Measurements from ENCODE around the gene ATG14. TPM values are rescaled to one million over a fixed set of nuclear protein-coding genes. Genes with fewer than 3 reads are reported as not detected.

Gene ATG14
- total and polyA plus RNA-seq, 2 experiments from 2014 or later, result 7.3 to 15.2 TPM

DNA sequence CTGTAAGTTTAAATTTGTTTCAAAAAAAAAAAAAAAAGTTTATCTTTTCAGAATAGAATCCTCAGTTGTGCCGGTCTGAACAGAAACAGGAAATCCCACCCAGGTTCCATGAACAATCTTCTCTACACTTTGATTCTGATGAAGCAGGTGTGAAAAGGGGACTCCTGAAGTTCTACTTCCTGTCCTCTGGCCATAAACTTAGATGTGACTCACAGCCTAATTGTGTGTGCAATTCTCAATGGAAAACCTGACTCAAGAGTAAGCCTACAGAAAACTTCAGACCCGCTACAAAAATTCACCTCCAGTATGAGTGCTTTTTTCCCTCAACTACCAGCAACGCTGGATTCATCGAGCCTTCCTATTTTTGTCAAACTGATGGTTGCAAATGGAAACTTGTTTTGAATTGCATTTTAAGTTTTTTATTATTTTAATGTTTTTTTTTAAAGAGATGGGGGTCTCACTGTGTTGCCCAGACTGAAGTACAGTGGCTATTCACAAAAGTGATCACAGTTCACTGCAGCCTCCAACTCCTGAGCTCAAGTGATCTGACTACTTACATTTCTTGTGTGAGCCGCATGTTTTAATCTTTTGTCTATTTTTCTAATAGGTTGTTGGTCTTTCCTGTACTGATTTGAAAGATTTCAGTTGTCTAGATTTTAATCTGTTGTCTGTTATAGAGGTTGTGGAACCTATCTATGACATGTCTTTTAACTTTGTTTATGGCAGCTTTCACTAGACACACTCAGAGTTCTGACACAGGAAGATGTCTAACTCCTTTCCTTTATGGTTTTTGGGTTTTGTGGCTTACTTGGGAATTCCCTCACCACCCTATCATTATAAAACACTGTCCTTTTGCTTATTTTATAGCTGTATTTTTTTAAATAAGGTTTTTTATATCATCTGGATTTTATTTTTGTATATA, 37.6 kb downstream of the ATG14 start:
- no peak overlapping the region for H3K4me3 ChIP-seq
- DNase-seq (ENCODE audit: low spot score) (no peak), ATAC-seq (no peak)
- TF ChIP-seq CREB1 (CRISPR knock-in tag; IDR thresholded peaks at IDR 0.05; ENCODE audit: low read depth), result no peak
- TF ChIP-seq, protein P1, sequence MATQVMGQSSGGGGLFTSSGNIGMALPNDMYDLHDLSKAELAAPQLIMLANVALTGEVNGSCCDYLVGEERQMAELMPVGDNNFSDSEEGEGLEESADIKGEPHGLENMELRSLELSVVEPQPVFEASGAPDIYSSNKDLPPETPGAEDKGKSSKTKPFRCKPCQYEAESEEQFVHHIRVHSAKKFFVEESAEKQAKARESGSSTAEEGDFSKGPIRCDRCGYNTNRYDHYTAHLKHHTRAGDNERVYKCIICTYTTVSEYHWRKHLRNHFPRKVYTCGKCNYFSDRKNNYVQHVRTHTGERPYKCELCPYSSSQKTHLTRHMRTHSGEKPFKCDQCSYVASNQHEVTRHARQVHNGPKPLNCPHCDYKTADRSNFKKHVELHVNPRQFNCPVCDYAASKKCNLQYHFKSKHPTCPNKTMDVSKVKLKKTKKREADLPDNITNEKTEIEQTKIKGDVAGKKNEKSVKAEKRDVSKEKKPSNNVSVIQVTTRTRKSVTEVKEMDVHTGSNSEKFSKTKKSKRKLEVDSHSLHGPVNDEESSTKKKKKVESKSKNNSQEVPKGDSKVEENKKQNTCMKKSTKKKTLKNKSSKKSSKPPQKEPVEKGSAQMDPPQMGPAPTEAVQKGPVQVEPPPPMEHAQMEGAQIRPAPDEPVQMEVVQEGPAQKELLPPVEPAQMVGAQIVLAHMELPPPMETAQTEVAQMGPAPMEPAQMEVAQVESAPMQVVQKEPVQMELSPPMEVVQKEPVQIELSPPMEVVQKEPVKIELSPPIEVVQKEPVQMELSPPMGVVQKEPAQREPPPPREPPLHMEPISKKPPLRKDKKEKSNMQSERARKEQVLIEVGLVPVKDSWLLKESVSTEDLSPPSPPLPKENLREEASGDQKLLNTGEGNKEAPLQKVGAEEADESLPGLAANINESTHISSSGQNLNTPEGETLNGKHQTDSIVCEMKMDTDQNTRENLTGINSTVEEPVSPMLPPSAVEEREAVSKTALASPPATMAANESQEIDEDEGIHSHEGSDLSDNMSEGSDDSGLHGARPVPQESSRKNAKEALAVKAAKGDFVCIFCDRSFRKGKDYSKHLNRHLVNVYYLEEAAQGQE (IDR thresholded peaks at IDR 0.05; ENCODE audit: unreplicated experiment), result no peak
- no peak for TF ChIP-seq EZH2phosphoT487 (IDR thresholded peaks at IDR 0.05; ENCODE audit: unreplicated experiment)
- no peak for TF ChIP-seq POLR2AphosphoS5 (IDR thresholded peaks at IDR 0.05; ENCODE audit: low read depth)
- TF ChIP-seq EZH2 (IDR thresholded peaks at IDR 0.05; ENCODE audit: low read depth, unreplicated experiment), result no peak
- TF ChIP-seq ZNF331 (CRISPR knock-in tag; IDR thresholded peaks at IDR 0.05; ENCODE audit: low read depth), result no peak
- no peak for TF ChIP-seq ZNF114 (CRISPR knock-in tag; IDR thresholded peaks at IDR 0.05)
- TF ChIP-seq STAT1 (IDR thresholded peaks at IDR 0.05; ENCODE audit: unreplicated experiment), result no peak
- no peak for TF ChIP-seq NANOG (IDR thresholded peaks at IDR 0.05; ENCODE audit: borderline replicate concordance)
- H3K9me2 ChIP-seq (ENCODE audit: insufficient read depth), result no peaks in the 10 kb centered on the region
- no peak overlapping the region for H3K4me2 ChIP-seq
- H3K27ac ChIP-seq (ENCODE audit: low read depth), result no peak overlapping the region
- H3K27me3 ChIP-seq (ENCODE audit: insufficient read depth), result no peaks in the 10 kb centered on the region
- peaks cover 18% of the 10 kb centered on the region; the same call in 1 of the 2 replicates for H3K36me3 ChIP-seq (ENCODE audit: insufficient read depth)
- no peaks in the 10 kb centered on the region for H3K79me2 ChIP-seq (replicated peaks; ENCODE audit: insufficient read depth)
- no peaks in the 10 kb centered on the region for H3K9me3 Mint-ChIP-seq
- H4K20me1 ChIP-seq (replicated peaks; ENCODE audit: insufficient read depth), result 0 out of 2 replicates have a peak, but pooled peaks cover 5% of the 10 kb centered on the region
- no peaks in the 10 kb centered on the region for H3K4me1 Mint-ChIP-seq
- no peak overlapping the region for H3K27ac Mint-ChIP-seq
- H3K4me1 ChIP-seq (ENCODE audit: insufficient read depth), result no peaks in the 10 kb centered on the region
- peaks cover 5% of the 10 kb centered on the region for H3K27me3 Mint-ChIP-seq (ENCODE audit: insufficient read depth, low read depth, poor library complexity)
- H3K4me3 Mint-ChIP-seq, result no peak overlapping the region
- H3K36me3 Mint-ChIP-seq (ENCODE audit: low read depth), result peaks cover 34% of the 10 kb centered on the region
- H2AFZ ChIP-seq, result no peak overlapping the region
- no peaks in the 10 kb centered on the region for H3F3A ChIP-seq (replicated peaks; ENCODE audit: low read depth)

DNA sequence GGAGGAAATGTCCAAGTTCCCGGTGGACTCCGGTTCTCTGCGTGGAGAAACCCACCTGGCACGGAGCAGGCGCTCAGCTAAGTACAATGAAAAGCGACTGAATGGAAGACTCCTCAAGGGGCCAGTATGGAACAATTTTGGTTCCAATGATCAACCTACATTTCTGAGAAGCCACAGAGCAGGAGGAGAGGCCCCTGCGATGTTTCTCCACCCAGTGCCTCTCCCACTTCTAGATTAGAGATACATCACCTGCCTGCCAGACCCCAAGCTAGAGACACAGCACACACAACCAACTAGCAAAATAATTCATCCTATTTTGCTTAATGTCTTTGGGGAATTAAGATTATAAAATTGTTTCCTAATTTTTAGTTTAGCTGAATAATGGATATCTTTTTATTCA, 38.8 kb downstream of the ATG14 start:
- no peaks in the 10 kb centered on the region for H3K27me3 ChIP-seq (ENCODE audit: insufficient read depth)
- H3K36me3 ChIP-seq (ENCODE audit: insufficient read depth), result peaks cover 24% of the 10 kb centered on the region; the same call in 1 of the 2 replicates
- ATAC-seq (no peak), DNase-seq (ENCODE audit: low spot score) (no peak)
- H4K20me1 ChIP-seq (replicated peaks; ENCODE audit: insufficient read depth), result 0 out of 2 replicates have a peak, but pooled peaks cover 5% of the 10 kb centered on the region
- TF ChIP-seq NANOG (IDR thresholded peaks at IDR 0.05; ENCODE audit: borderline replicate concordance), result no peak
- no peak for TF ChIP-seq JUNB (IDR thresholded peaks at IDR 0.05; ENCODE audit: unreplicated experiment)
- Mint-ChIP-seq H3K27ac (no peak overlapping the region), H3K4me1 (no peaks in the 10 kb centered on the region), H3K4me3 (no peak overlapping the region), H3K9me3 (no peaks in the 10 kb centered on the region), H3K36me3 (ENCODE audit: low read depth) (peaks cover 43% of the 10 kb centered on the region), H3K27me3 (ENCODE audit: insufficient read depth, low read depth, poor library complexity) (peaks cover 5% of the 10 kb centered on the region)
- H3K27ac ChIP-seq (ENCODE audit: low read depth), result no peak overlapping the region
- no peak overlapping the region for H2AFZ ChIP-seq
- no peaks in the 10 kb centered on the region for H3F3A ChIP-seq (replicated peaks; ENCODE audit: low read depth)
- H3K9me2 ChIP-seq (ENCODE audit: insufficient read depth), result no peaks in the 10 kb centered on the region
- H3K4me2 ChIP-seq, result no peak overlapping the region
- H3K4me3 ChIP-seq, result no peak overlapping the region
- no peaks in the 10 kb centered on the region for H3K4me1 ChIP-seq (ENCODE audit: insufficient read depth)
- no peaks in the 10 kb centered on the region for H3K79me2 ChIP-seq (replicated peaks; ENCODE audit: insufficient read depth)

Measured in GM23338 (cell line).